MM.1S (cell line): ENCODE measurements around the gene SDF4.
"Not testable (repeated sequence)": the region's sequence is repeated elsewhere in the genome, so short reads cannot be mapped to it uniquely, and the experiment has no call there.

Source experiments
- DNase-seq: peaks from one replicate; pipeline ENCODE4 v3.0.0-alpha.2; 2015
- H2AFZ ChIP-seq: fragments of 300-600 bp; sonication (generic); 2 replicates; pipeline ENCODE4 v1.6.0; 2016; ENCODE audit warnings: antibody characterized with exemption, low read length
- H3F3A ChIP-seq: fragments of 300-600 bp; sonication (generic); 2 replicates; pipeline ENCODE4 v1.6.1; 2016; ENCODE audit warnings: mild to moderate bottlenecking, antibody characterized with exemption, low read length, moderate library complexity, mixed read lengths; ENCODE audit not compliant: insufficient read depth
- H3K27ac ChIP-seq: fragments of 300-600 bp; sonication (generic); 2 replicates; pipeline ENCODE4 v1.5.1; 2016; ENCODE audit warnings: mild to moderate bottlenecking, low read length
- H3K27me3 ChIP-seq: fragments of 300-600 bp; sonication (generic); replicated peaks from 2 replicates; pipeline ENCODE4 v1.6.0; 2016; ENCODE audit warnings: low read length; ENCODE audit not compliant: insufficient read depth
- H3K36me3 ChIP-seq: fragments of 300-600 bp; sonication (generic); replicated peaks from 2 replicates; pipeline ENCODE4 v1.6.1; 2016; ENCODE audit warnings: mild to moderate bottlenecking, low read length, mixed read lengths; ENCODE audit not compliant: insufficient read depth
- H3K4me1 ChIP-seq: fragments of 300-600 bp; sonication (generic); 2 replicates; pipeline ENCODE4 v1.6.1; 2016; ENCODE audit warnings: low read length, mixed read lengths
- H3K4me2 ChIP-seq: fragments of 300-600 bp; sonication (generic); 2 replicates; pipeline ENCODE4 v1.6.0; 2016; ENCODE audit warnings: low read depth, low read length
- H3K4me3 ChIP-seq: fragments of 300-600 bp; sonication (generic); 2 replicates; pipeline ENCODE4 v1.5.1; 2016; ENCODE audit warnings: low read length, mixed read lengths
- H3K79me2 ChIP-seq: fragments of 300-600 bp; sonication (generic); 2 replicates; pipeline ENCODE4 v1.6.1; 2016; ENCODE audit warnings: mixed run types, low read length, mixed read lengths
- H3K9ac ChIP-seq: fragments of 300-600 bp; sonication (generic); 2 replicates; pipeline ENCODE4 v1.6.1; 2016; ENCODE audit warnings: low read length, mixed read lengths
- H3K9me2 ChIP-seq: fragments of 300-600 bp; sonication (generic); replicated peaks from 2 replicates; pipeline ENCODE4 v1.6.1; 2016; ENCODE audit warnings: mild to moderate bottlenecking, low read length, mixed read lengths; ENCODE audit not compliant: insufficient read depth
- H3K9me3 ChIP-seq: fragments of 300-600 bp; sonication (generic); replicated peaks from 2 replicates; pipeline ENCODE4 v1.6.1; 2016; ENCODE audit warnings: mild to moderate bottlenecking, low read length, mixed read lengths; ENCODE audit not compliant: insufficient read depth
- H4K20me1 ChIP-seq: fragments of 300-600 bp; sonication (generic); 2 replicates; pipeline ENCODE4 v1.6.1; 2016; ENCODE audit warnings: mild to moderate bottlenecking, low read length, moderate library complexity, mixed read lengths; ENCODE audit not compliant: insufficient read depth
- CTCF ChIP-seq: fragments of 300-600 bp; sonication (generic); IDR thresholded peaks from 2 replicates; pipeline ENCODE4 v1.5.1; 2016; ENCODE audit warnings: antibody characterized with exemption, low read length, mixed read lengths
- EZH2 ChIP-seq: fragments of 300-600 bp; sonication (generic); optimal IDR thresholded peaks from 2 replicates; pipeline ENCODE3; 2017; ENCODE audit warnings: low read depth, mild to moderate bottlenecking, antibody characterized with exemption, low read length, mixed read lengths
- EZH2phosphoT487 ChIP-seq: fragments of 300-600 bp; sonication (generic); IDR thresholded peaks from 2 replicates; pipeline ENCODE4 v1.6.1; 2018; ENCODE audit warnings: antibody characterized with exemption, low read length

The SDF4 gene

GRCh38 chr1:1176931-1177330 is 54.9 kb downstream of the SDF4 start:
- Histone ChIP-seq H3K36me3 (no peaks in the 10 kb centered on the region), H3K4me1 (no peaks in the 10 kb centered on the region), H4K20me1 (no peaks in the 10 kb centered on the region), H3F3A (no peaks in the 10 kb centered on the region), H3K27me3 (peaks cover 91% of the 10 kb centered on the region), H3K9me2 (no peaks in the 10 kb centered on the region), H3K9me3 (no peaks in the 10 kb centered on the region), H3K4me2 (no peak overlapping the region), H3K27ac (no peak overlapping the region), H2AFZ (no peak overlapping the region), H3K4me3 (no peak overlapping the region), H3K9ac (no peak overlapping the region), H3K79me2 (no peaks in the 10 kb centered on the region)
- no peak for DNase-seq
- TF ChIP-seq EZH2phosphoT487 (no peak), EZH2 (no peak), CTCF (no peak)

DNA sequence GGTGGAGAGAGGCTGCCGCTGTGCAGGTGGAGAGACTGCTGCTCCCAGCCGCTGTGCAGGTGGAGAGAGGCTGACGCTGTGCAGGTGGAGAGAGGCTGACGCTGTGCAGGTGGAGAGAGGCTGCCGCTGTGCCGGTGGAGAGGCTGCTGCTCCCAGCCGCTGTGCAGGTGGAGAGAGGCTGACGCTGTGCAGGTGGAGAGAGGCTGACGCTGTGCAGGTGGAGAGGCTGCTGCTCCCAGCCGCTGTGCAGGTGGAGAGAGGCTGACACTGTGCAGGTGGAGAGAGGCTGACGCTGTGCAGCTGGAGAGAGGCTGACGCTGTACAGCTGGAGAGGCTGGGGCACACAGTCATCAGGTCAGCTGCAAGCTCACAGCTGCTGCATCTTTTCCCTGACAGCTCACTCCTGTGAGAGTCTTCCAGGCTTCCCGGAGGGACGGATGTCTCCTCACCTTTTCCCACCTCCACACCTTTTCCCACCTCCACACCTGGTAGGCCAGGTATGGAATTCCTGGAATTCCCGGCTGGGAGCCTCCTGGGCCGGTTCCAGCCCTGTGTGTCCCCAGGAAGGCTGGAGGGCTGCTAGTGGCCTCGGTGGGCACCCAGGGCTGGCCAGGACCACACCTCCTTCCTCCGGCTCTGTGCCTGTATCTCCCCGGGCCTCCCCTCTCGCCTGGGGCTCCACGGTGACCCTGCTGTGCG is 55.6 kb downstream of the SDF4 start:
- not testable (repeated sequence) for H3K4me2 ChIP-seq, H3K4me1 ChIP-seq, H4K20me1 ChIP-seq, DNase-seq, H3K36me3 ChIP-seq, H3K4me3 ChIP-seq, H2AFZ ChIP-seq, H3F3A ChIP-seq, H3K27ac ChIP-seq, H3K9me2 ChIP-seq, H3K9me3 ChIP-seq, H3K79me2 ChIP-seq, H3K9ac ChIP-seq
- peaks cover 91% of the 10 kb centered on the region for H3K27me3 ChIP-seq

- TF ChIP-seq CTCF = no peak
- TF ChIP-seq EZH2 = no peak
- no peak for TF ChIP-seq EZH2phosphoT487
- no peak overlapping the region for H3K4me2 ChIP-seq
- no peaks in the 10 kb centered on the region for H3K9me2 ChIP-seq
- peaks cover 94% of the 10 kb centered on the region for H3K27me3 ChIP-seq
- no peaks in the 10 kb centered on the region for H3F3A ChIP-seq
- no peak overlapping the region for H3K4me3 ChIP-seq
- H2AFZ ChIP-seq = no peak overlapping the region
- no peaks in the 10 kb centered on the region for H4K20me1 ChIP-seq
- no peak overlapping the region for H3K9ac ChIP-seq
- no peak overlapping the region for H3K27ac ChIP-seq
- H3K9me3 ChIP-seq = no peaks in the 10 kb centered on the region
- H3K4me1 ChIP-seq = no peaks in the 10 kb centered on the region
- no peaks in the 10 kb centered on the region for H3K79me2 ChIP-seq
- DNase-seq = no peak
- no peaks in the 10 kb centered on the region for H3K36me3 ChIP-seq
These were observed 56.4 kb downstream of the SDF4 start for GRCh38 chr1:1175221-1176062.
